Psoas muscle (tissue), 8 donors: ENCODE results near the gene LGR6. TPM values are rescaled to one million over a fixed set of nuclear protein-coding genes. Genes with fewer than 3 reads are reported as not detected.
A peak's percentile ranks its signal among the peaks of the same experiment; 100 is the strongest.

Experiments used
- ATAC-seq, 4 donors: fragments of 200-7000 bp; cut with Tn5 transposase; one replicate each; pipeline ENCODE4 v1.9.1; 2020; ENCODE audit warnings: moderate library complexity in 3 of 4, mild to moderate bottlenecking in 2 of 4
- DNase-seq, 2 donors: peaks; one replicate each; pipeline ENCODE4 v3.0.0-alpha.2; 2020
- H3K27ac ChIP-seq: fragments of 200-600 bp; one replicate; pipeline ENCODE4 v1.8.0; 2022
- H3K27me3 ChIP-seq, 3 donors: fragments of 200-600 bp in 1 of 3; one replicate each; pipeline versions ENCODE4 v1.6.1 to v1.8.0; 2013 to 2022; ENCODE audit warnings: low read length in 2 of 3, mild to moderate bottlenecking in 2 of 3, moderate library complexity in 1 of 3; ENCODE audit not compliant: insufficient read depth in 3 of 3
- H3K36me3 ChIP-seq, 2 donors: fragments of 200-600 bp in 1 of 2; one replicate each; pipeline versions ENCODE4 v1.6.1 to v1.8.0; 2013 to 2022; ENCODE audit warnings: low read depth in 1 of 2, mild to moderate bottlenecking in 1 of 2, moderate library complexity in 1 of 2; ENCODE audit not compliant: insufficient read depth in 1 of 2
- H3K4me1 ChIP-seq: fragments of 200-600 bp; one replicate; pipeline ENCODE4 v1.8.0; 2022
- H3K4me3 ChIP-seq: fragments of 200-600 bp; one replicate; pipeline ENCODE4 v1.8.0; 2022; ENCODE audit warnings: mild to moderate bottlenecking
- H3K9me3 ChIP-seq: fragments of 200-600 bp; one replicate; pipeline ENCODE4 v1.8.0; 2022
- WGBS, 3 donors: extraction: QIAGEN DNeasy Blood & Tissue Kit; methylation state at CpG; one replicate each; pipeline versions ENCODE4 v1.1.6 to v1.1.7; 2013; 5-methylcytosine and 5-hydroxymethylcytosine counted together
- intact Hi-C, 2 donors: fragments of 100-400 bp; cut with DNase I; formaldehyde crosslinking; loops; one replicate each; pipeline versions ENCODE4 v1.11.0 to v1.14.2; 2022
- polyA plus RNA-seq, 3 donors: library from polyadenylated mRNA; stranded (reverse); fragments of 200-250 nt; gene quantifications; one replicate each; pipeline ENCODE4 v1.2.3, GENCODE V29; 2013
- total RNA-seq, 4 donors: library from RNA; stranded (reverse); fragmentation: NEBNext Ultra II Directional in 2 of 4; extraction: Animal tissue kit (Norgen Biotek cat#: 25700) in 2 of 4; gene quantifications; one replicate each; pipeline versions ENCODE4 v1.2.1 to v1.2.4, GENCODE V29; 2021 to 2023
- TF ChIP-seq, protein P1 (sequence below): fragments of 200-600 bp; IDR thresholded peaks from one replicate; pipeline ENCODE4 v1.8.0; 2022; ENCODE audit warnings: antibody characterized with exemption
- donor health status: healthy with polysubstance abuse.
- donor health status: DM: no; HTN: no; CAD: no; lungs with moderate emphysema.
- donor health status: Bipolar disorder and iron deficiency.
- donor health status: healthy.
- donor health status: DM: yes; HTN: yes; CAD: no.
- donor health status: DM: no; HTN: no; CAD: no.
- donor health status: DM: no; HTN: no; CAD: no.
- donor health status: DM: yes; HTN: yes; CAD: no.

Gene LGR6
- total and polyA plus RNA-seq, 7 donors, result 0.12 to 0.20 (median 0.16) TPM; not detected in 3

DNA sequence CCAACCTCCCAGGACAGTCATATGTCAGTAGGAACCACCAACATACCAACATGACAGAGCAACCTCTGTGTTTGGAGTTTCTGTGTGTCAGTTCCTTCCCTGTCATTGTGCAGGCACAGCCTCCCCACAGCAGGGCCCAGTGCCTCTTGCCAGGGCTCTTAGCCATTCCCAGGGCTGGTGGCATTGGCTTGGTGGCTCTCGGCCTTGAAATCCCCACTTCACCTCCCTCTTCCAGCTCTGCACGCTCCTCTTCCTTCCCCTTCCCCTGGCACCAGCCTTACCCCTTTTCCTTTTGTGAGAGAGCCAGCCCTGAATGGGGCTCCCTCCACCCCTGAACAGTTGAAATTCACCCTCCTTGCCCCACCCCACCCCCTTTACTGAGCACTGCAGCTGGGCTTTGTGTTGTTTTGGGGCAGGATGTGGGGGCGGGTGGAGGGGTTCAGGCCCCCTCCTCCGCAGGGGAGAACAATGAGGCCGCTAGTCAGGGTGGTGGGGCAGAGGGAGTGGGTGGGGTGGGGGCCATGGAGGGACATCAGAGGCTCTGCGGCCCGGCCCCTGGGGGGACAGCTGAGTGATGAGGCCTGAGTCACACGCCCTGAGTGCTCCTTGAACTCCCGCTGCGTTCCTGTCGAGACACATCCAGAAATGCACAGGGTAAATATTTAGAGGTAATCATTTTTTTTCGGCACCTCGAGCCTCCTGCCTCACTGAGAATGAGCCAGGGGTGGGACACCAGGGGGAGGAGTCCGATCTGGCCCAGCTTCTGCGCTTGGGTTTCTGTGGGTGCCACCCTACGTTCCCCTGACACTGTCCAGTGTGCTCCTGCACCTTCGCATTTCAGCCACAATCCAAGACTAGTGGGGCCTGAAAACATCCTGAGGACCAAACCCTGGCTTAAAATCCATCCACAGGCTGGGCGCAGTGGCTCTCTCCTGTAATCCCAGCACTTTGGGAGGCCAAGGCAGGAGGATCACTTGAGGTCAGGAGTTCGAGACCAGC is 28.6 kb downstream of the LGR6 start:
- peak in 1 of 4 donors; percentile 23 for ATAC-seq
- TF ChIP-seq, protein P1, sequence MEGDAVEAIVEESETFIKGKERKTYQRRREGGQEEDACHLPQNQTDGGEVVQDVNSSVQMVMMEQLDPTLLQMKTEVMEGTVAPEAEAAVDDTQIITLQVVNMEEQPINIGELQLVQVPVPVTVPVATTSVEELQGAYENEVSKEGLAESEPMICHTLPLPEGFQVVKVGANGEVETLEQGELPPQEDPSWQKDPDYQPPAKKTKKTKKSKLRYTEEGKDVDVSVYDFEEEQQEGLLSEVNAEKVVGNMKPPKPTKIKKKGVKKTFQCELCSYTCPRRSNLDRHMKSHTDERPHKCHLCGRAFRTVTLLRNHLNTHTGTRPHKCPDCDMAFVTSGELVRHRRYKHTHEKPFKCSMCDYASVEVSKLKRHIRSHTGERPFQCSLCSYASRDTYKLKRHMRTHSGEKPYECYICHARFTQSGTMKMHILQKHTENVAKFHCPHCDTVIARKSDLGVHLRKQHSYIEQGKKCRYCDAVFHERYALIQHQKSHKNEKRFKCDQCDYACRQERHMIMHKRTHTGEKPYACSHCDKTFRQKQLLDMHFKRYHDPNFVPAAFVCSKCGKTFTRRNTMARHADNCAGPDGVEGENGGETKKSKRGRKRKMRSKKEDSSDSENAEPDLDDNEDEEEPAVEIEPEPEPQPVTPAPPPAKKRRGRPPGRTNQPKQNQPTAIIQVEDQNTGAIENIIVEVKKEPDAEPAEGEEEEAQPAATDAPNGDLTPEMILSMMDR, result no peak
- no peaks in the 10 kb centered on the region for H3K36me3 ChIP-seq
- 67 to 69% (median 69%) methylated on average over 19 of the region's 19 CpGs for WGBS, 3 donors
- DNase-seq, result no peak
- intact Hi-C loops, result no loop called here
- no peak overlapping the region for H3K4me3 ChIP-seq
- no peaks in the 10 kb centered on the region for H3K4me1 ChIP-seq
- H3K9me3 ChIP-seq, result no peaks in the 10 kb centered on the region
- H3K27me3 ChIP-seq, result no peaks in the 10 kb centered on the region
- H3K27ac ChIP-seq, result no peak overlapping the region

DNA sequence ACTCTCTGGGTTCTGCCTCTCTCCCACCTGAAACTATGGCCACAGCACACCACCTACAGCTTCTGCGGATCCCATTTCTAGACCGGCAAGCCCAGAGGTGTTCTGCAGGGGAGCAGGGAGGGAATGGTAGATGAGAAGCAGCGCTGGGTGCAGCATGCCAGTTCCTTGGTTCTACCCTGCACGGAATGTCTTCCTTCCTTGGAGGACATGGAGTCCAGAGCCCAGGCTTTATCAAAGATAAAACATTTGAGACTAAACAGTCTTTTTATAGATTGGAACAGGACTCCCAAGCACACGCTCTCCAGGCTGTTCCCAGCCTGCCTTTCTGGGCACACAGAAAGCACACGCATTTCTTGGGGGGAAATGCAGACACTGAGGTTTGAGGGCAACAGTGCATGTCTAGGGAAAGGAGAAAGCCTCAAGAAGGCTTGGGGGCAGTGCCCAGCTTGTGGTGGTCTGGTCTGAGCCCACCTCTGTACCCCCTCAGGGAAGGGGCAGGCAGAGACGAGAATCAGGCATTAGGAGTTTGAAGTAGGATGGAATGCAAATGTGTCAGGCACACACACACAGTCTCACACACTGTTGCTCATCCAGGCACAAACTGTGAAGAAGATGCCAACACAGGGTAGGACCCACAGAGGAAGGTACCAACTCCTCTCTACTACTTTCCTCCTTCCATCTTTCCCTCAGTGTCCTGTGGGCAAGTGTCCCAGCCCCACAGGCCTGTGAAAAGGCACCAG is 29.7 kb downstream of the LGR6 start:
- Histone ChIP-seq H3K4me3 (no peak overlapping the region), H3K27ac (no peak overlapping the region), H3K9me3 (no peaks in the 10 kb centered on the region), H3K4me1 (no peaks in the 10 kb centered on the region), H3K27me3 (no peaks in the 10 kb centered on the region), H3K36me3 (no peaks in the 10 kb centered on the region)
- ATAC-seq, result no peak
- 72 to 90% (median 86%) methylated on average over 7 of the region's 7 CpGs for WGBS, 3 donors
- intact Hi-C loops, result no loop called here
- no peak for DNase-seq
- TF ChIP-seq, protein P1, result no peak

DNA sequence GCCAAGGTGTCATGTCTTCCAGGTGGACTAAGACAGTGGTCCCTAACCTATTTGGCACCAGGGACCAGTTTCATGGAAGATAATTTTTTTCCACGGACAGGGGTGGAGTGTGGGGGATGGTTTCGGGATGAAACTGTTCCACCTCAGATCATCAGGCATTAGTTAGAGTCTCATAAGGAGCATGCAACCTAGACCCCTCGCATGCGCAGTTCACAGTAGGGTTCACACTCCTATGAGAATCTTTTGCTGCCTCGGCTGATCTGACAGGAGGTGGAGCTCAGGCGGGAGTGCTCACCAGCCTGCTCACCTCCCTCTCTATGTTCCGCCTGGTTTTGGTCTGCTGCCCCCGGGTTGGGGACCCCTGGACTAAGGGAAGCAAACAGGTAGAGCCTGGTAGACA is 30.9 kb downstream of the LGR6 start:
- ATAC-seq (no peak), DNase-seq (no peak)
- Histone ChIP-seq H3K36me3 (no peaks in the 10 kb centered on the region), H3K4me3 (no peak overlapping the region), H3K27ac (no peak overlapping the region), H3K27me3 (no peaks in the 10 kb centered on the region), H3K4me1 (no peaks in the 10 kb centered on the region), H3K9me3 (no peaks in the 10 kb centered on the region)
- intact Hi-C loops, result no loop called here
- WGBS, 3 donors, result 84 to 93% (median 90%) methylated on average over 8 of the region's 8 CpGs
- TF ChIP-seq, protein P1, result no peak

DNA sequence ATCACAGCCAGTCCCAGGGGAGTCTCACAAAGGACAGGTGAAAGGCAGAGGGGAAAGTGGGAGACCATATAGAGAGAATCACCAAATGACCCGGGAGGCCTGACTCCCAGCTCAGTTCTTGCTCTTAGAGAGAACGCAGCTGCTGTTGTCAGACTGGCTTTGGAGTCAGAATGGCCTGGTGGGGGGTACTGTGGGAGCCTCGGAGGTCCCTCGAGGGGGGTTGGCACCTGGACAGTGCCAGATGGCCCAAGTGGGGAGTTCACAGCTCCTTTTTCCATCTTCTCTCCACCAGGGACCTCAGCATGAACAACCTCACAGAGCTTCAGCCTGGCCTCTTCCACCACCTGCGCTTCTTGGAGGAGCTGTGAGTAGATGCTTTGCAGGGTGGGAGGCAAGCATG is 31.5 kb downstream of the LGR6 start:
- no peak for DNase-seq

More for the DNA sequence above, 31.5 kb downstream of the LGR6 start:
- Histone ChIP-seq H3K9me3 (no peaks in the 10 kb centered on the region), H3K36me3 (no peaks in the 10 kb centered on the region), H3K27ac (no peak overlapping the region), H3K27me3 (no peaks in the 10 kb centered on the region), H3K4me3 (no peak overlapping the region), H3K4me1 (no peaks in the 10 kb centered on the region)
- ATAC-seq, result no peak
- intact Hi-C loops, result no loop called here
- WGBS, 3 donors, result 55 to 73% (median 59%) methylated on average over 5 of the region's 5 CpGs
- TF ChIP-seq, protein P1, result no peak
